WTC11 (cell line): ENCODE measurements around the gene SEPTIN10. TPM values are rescaled to one million over a fixed set of nuclear protein-coding genes. Genes with fewer than 3 reads are reported as not detected.

Experiments used
- ATAC-seq: fragments of 200-7000 bp; cut with Tn5 transposase; 2 replicates; pipeline ENCODE4 v1.10.0; 2021; ENCODE audit warnings: mild to moderate bottlenecking, moderate library complexity
- CTCF ChIA-PET: fragments of 300-600 bp; sonication (Branson Sonifier 250); formaldehyde crosslinking; loops from one replicate; lab custom pipeline; 2021; ENCODE audit warnings: antibody characterized with exemption; lab: Charles Lee
- POLR2A ChIA-PET: fragments of 350-600 bp; sonication (Branson Sonifier 250); formaldehyde crosslinking; loops from one replicate; lab custom pipeline; 2021; ENCODE audit warnings: antibody characterized with exemption; lab: Charles Lee
- DNase-seq: peaks from one replicate; pipeline ENCODE4 v3.0.0; 2021; ENCODE audit warnings: low spot score
- H3K27ac Mint-ChIP-seq: 2 replicates; pipeline ENCODE4 v1.8.0; 2021; ENCODE audit warnings: mixed read lengths
- H3K27me3 Mint-ChIP-seq: 2 replicates; pipeline ENCODE4 v1.8.0; 2021; ENCODE audit warnings: low read depth, mild to moderate bottlenecking, moderate library complexity, mixed read lengths
- H3K36me3 Mint-ChIP-seq: 2 replicates; pipeline ENCODE4 v1.8.0; 2021; ENCODE audit warnings: mixed read lengths
- H3K4me1 Mint-ChIP-seq: 2 replicates; pipeline ENCODE4 v1.8.0; 2022; ENCODE audit warnings: mixed read lengths
- H3K4me3 Mint-ChIP-seq: 2 replicates; pipeline ENCODE4 v1.8.0; 2021; ENCODE audit warnings: mild to moderate bottlenecking, moderate library complexity, mixed read lengths
- H3K9me3 Mint-ChIP-seq: 2 replicates; pipeline ENCODE4 v1.8.0; 2021; ENCODE audit warnings: mixed read lengths
- ATF1 ChIP-seq: sonication (generic); formaldehyde crosslinking; IDR thresholded peaks from 2 replicates; pipeline ENCODE4 v1.8.1; 2023; ENCODE audit warnings: mild to moderate bottlenecking, moderate library complexity, missing genetic modification reagents
- ATF6 ChIP-seq: sonication (generic); formaldehyde crosslinking; IDR thresholded peaks from 2 replicates; pipeline ENCODE4 v1.8.1; 2023; ENCODE audit warnings: mild to moderate bottlenecking, missing genetic modification reagents
- CBFB ChIP-seq: sonication (generic); formaldehyde crosslinking; IDR thresholded peaks from 2 replicates; pipeline ENCODE4 v1.8.1; 2022; ENCODE audit warnings: mild to moderate bottlenecking, low read depth, missing genetic modification reagents
- E2F4 ChIP-seq: sonication (generic); formaldehyde crosslinking; IDR thresholded peaks from 2 replicates; pipeline ENCODE4 v1.8.1; 2022; ENCODE audit warnings: low read depth, mild to moderate bottlenecking, moderate library complexity, missing genetic modification reagents, borderline replicate concordance
- EMX1 ChIP-seq: fragments of 250-450 bp; sonication (Bioruptor Pico); IDR thresholded peaks from 2 replicates; pipeline ENCODE4 v1.8.0; 2021; ENCODE audit warnings: mild to moderate bottlenecking
- ESRRA ChIP-seq: sonication (generic); formaldehyde crosslinking; IDR thresholded peaks from 2 replicates; pipeline ENCODE4 v1.8.1; 2022; ENCODE audit warnings: mild to moderate bottlenecking, missing genetic modification reagents, borderline replicate concordance
- FOXJ3 ChIP-seq: sonication (generic); formaldehyde crosslinking; IDR thresholded peaks from 2 replicates; pipeline ENCODE4 v1.9.0; 2021; ENCODE audit warnings: missing genetic modification reagents, mild to moderate bottlenecking, borderline replicate concordance
- FOXK1 ChIP-seq: sonication (generic); formaldehyde crosslinking; IDR thresholded peaks from 2 replicates; pipeline ENCODE4 v1.8.0; 2022; ENCODE audit warnings: mild to moderate bottlenecking, moderate library complexity, missing genetic modification reagents
- FOXP4 ChIP-seq: sonication (generic); formaldehyde crosslinking; IDR thresholded peaks from 2 replicates; pipeline ENCODE4 v1.8.0; 2022; ENCODE audit warnings: mild to moderate bottlenecking, missing genetic modification reagents
- GABPB1 ChIP-seq: sonication (generic); formaldehyde crosslinking; IDR thresholded peaks from 2 replicates; pipeline ENCODE4 v1.8.1; 2023; ENCODE audit warnings: mild to moderate bottlenecking, missing genetic modification reagents
- IRF2 ChIP-seq: sonication (generic); formaldehyde crosslinking; IDR thresholded peaks from 2 replicates; pipeline ENCODE4 v1.8.0; 2022; ENCODE audit warnings: low read depth, missing genetic modification reagents, borderline replicate concordance
- MLX ChIP-seq: sonication (generic); formaldehyde crosslinking; IDR thresholded peaks from 2 replicates; pipeline ENCODE4 v1.8.1; 2023; ENCODE audit warnings: mild to moderate bottlenecking, missing genetic modification reagents, moderate library complexity
- NFE2L1 ChIP-seq: sonication (generic); formaldehyde crosslinking; IDR thresholded peaks from 2 replicates; pipeline ENCODE4 v1.8.1; 2023; ENCODE audit warnings: missing genetic modification reagents
- NR1H2 ChIP-seq: sonication (generic); formaldehyde crosslinking; IDR thresholded peaks from 2 replicates; pipeline ENCODE4 v1.9.0; 2021; ENCODE audit warnings: mild to moderate bottlenecking, moderate library complexity, missing genetic modification reagents
- PREB ChIP-seq: sonication (generic); formaldehyde crosslinking; IDR thresholded peaks from 2 replicates; pipeline ENCODE4 v1.8.1; 2022; ENCODE audit warnings: mild to moderate bottlenecking, missing genetic modification reagents, moderate library complexity, borderline replicate concordance
- PRRX2 ChIP-seq: fragments of 250-450 bp; sonication (Bioruptor Pico); IDR thresholded peaks from 2 replicates; pipeline ENCODE4 v1.8.0; 2021; ENCODE audit warnings: mild to moderate bottlenecking
- RORB ChIP-seq: fragments of 250-450 bp; sonication (Bioruptor Pico); IDR thresholded peaks from 2 replicates; pipeline ENCODE4 v1.9.0; 2021; ENCODE audit warnings: mild to moderate bottlenecking
- SMAD3 ChIP-seq: sonication (generic); formaldehyde crosslinking; IDR thresholded peaks from 2 replicates; pipeline ENCODE4 v1.8.0; 2022; ENCODE audit warnings: missing genetic modification reagents, mild to moderate bottlenecking, borderline replicate concordance
- SOX15 ChIP-seq: fragments of 250-450 bp; sonication (Bioruptor Pico); IDR thresholded peaks from 2 replicates; pipeline ENCODE4 v1.9.0; 2021; ENCODE audit warnings: mild to moderate bottlenecking
- TEAD1 ChIP-seq: sonication (generic); formaldehyde crosslinking; IDR thresholded peaks from 2 replicates; pipeline ENCODE4 v1.8.0; 2022; ENCODE audit warnings: mild to moderate bottlenecking, missing genetic modification reagents
- USF2 ChIP-seq: sonication (generic); formaldehyde crosslinking; IDR thresholded peaks from 2 replicates; pipeline ENCODE4 v1.8.1; 2023; ENCODE audit warnings: mild to moderate bottlenecking, missing genetic modification reagents, moderate library complexity
- ZBTB43 ChIP-seq: sonication (generic); formaldehyde crosslinking; IDR thresholded peaks from 2 replicates; pipeline ENCODE4 v1.8.1; 2023; ENCODE audit warnings: mild to moderate bottlenecking, missing genetic modification reagents
- ZNF138 ChIP-seq: sonication (generic); formaldehyde crosslinking; conservative IDR thresholded peaks from 2 replicates; pipeline ENCODE4 v1.8.1; 2022; ENCODE audit warnings: mild to moderate bottlenecking, moderate library complexity, missing genetic modification reagents
- ZNF219 ChIP-seq: sonication (generic); formaldehyde crosslinking; IDR thresholded peaks from 2 replicates; pipeline ENCODE4 v1.8.0; 2023; ENCODE audit warnings: missing genetic modification reagents, mild to moderate bottlenecking, borderline replicate concordance
- ZNF317 ChIP-seq: sonication (generic); formaldehyde crosslinking; IDR thresholded peaks from 2 replicates; pipeline ENCODE4 v1.8.1; 2023; ENCODE audit warnings: low read depth, mild to moderate bottlenecking, moderate library complexity, missing genetic modification reagents, borderline replicate concordance
- ZNF671 ChIP-seq: fragments of 250-450 bp; sonication (Bioruptor Pico); IDR thresholded peaks from 2 replicates; pipeline ENCODE4 v1.8.0; 2021; ENCODE audit warnings: mild to moderate bottlenecking
- ZSCAN18 ChIP-seq: fragments of 250-450 bp; sonication (Bioruptor Pico); IDR thresholded peaks from 2 replicates; pipeline ENCODE4 v2.1.2; 2022; ENCODE audit warnings: mild to moderate bottlenecking, moderate library complexity
- total RNA-seq: library from RNA; stranded (reverse); gene quantifications from 3 replicates; pipeline ENCODE4 v1.2.3, GENCODE V29; 2021

SEPTIN10 gene
- total RNA-seq, 1 experiment from 2014 or later: 86.8 TPM

- TF ChIP-seq ATF6 (CRISPR knock-in tag): no peak
- no peak for TF ChIP-seq NFE2L1 (CRISPR knock-in tag)
- TF ChIP-seq ZNF317: no peak
- no peak for TF ChIP-seq FOXP4 (CRISPR knock-in tag)
- TF ChIP-seq SMAD3 (CRISPR knock-in tag): no peak
- TF ChIP-seq E2F4 (CRISPR knock-in tag): no peak
- no peak for TF ChIP-seq FOXJ3 (CRISPR knock-in tag)
- no peak for TF ChIP-seq ATF1 (CRISPR knock-in tag)
Observed at GRCh38 chr2:109519513-109519912, 94.3 kb downstream of the SEPTIN10 start (continued).

- H3K4me3 Mint-ChIP-seq: no peak overlapping the region
- DNase-seq (no peak), ATAC-seq (no peak)
- H3K9me3 Mint-ChIP-seq: no peaks in the 10 kb centered on the region
- H3K36me3 Mint-ChIP-seq: no peaks in the 10 kb centered on the region
- POLR2A ChIA-PET: no interaction called here
- peaks cover 3% of the 10 kb centered on the region; the same call in 1 of the 2 replicates for H3K4me1 Mint-ChIP-seq
- CTCF ChIA-PET: interaction anchor here (1.0 to 2.5 kb wide), 5 partner anchors 18 to 219 kb away, joined by 3 to 14 read pairs (median 4); no protein-coding TSS in a partner anchor
- no peak overlapping the region for H3K27ac Mint-ChIP-seq
- H3K27me3 Mint-ChIP-seq: no peaks in the 10 kb centered on the region
- TF ChIP-seq EMX1 (CRISPR knock-in tag) (no peak), CBFB (CRISPR knock-in tag) (no peak), USF2 (no peak), ESRRA (CRISPR knock-in tag) (no peak), ZBTB43 (CRISPR knock-in tag) (no peak), ZNF138 (CRISPR knock-in tag) (no peak), SOX15 (CRISPR knock-in tag) (no peak), PREB (CRISPR knock-in tag) (no peak), RORB (CRISPR knock-in tag) (no peak), FOXK1 (no peak), ZNF671 (CRISPR knock-in tag) (no peak), PRRX2 (CRISPR knock-in tag) (no peak), MLX (CRISPR knock-in tag) (no peak), IRF2 (CRISPR knock-in tag) (no peak), ZSCAN18 (CRISPR knock-in tag) (no peak), TEAD1 (CRISPR knock-in tag) (no peak), GABPB1 (CRISPR knock-in tag) (no peak), ZNF219 (CRISPR knock-in tag) (no peak), NR1H2 (no peak)
Observed at GRCh38 chr2:109517118-109517889, 96.5 kb downstream of the SEPTIN10 start.
